Measurements from ENCODE around the gene CNPY3. TPM values are rescaled to one million over a fixed set of nuclear protein-coding genes. Genes with fewer than 3 reads are reported as not detected.

The CNPY3 gene
- total and polyA plus RNA-seq, 2 of the 13 experiments (the other 11 are each of a cell fraction or from before 2014, with no cell fraction given), result 42.3 to 60.2 TPM

DNA sequence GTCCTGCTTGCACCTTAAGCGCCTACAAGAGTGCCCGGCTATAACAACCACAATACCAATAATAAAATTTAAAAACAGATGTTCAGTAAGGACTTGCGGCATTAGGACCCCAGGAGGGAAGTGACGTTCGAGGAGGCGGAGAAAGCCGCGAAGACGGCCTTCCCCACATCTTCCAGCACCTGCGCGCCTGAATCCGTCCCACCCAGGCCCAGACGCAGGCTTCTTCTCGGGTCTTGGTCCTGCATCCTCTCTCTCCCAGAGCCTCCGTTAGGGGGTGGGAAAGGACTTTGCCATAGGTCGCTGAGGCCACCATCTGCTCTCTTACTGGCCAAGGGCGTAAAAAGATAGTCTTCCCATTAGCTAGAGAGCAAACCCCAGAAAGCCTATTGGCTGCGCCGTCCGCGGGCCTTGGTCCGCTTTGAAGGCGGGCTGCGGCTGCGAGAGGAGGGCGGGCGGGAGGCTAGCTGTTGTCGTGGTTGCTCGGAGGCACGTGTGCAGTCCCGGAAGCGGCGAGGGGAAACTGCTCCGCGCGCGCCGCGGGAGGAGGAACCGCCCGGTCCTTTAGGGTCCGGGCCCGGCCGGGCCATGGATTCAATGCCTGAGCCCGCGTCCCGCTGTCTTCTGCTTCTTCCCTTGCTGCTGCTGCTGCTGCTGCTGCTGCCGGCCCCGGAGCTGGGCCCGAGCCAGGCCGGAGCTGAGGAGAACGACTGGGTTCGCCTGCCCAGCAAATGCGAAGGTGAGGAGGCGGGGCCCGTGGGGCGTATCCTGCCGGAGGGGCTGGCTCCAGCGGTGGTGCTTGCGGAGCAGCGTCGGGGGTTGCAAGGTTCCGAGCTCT lies at the start of gene CNPY3 (continued):
- TF ChIP-seq, protein P1, sequence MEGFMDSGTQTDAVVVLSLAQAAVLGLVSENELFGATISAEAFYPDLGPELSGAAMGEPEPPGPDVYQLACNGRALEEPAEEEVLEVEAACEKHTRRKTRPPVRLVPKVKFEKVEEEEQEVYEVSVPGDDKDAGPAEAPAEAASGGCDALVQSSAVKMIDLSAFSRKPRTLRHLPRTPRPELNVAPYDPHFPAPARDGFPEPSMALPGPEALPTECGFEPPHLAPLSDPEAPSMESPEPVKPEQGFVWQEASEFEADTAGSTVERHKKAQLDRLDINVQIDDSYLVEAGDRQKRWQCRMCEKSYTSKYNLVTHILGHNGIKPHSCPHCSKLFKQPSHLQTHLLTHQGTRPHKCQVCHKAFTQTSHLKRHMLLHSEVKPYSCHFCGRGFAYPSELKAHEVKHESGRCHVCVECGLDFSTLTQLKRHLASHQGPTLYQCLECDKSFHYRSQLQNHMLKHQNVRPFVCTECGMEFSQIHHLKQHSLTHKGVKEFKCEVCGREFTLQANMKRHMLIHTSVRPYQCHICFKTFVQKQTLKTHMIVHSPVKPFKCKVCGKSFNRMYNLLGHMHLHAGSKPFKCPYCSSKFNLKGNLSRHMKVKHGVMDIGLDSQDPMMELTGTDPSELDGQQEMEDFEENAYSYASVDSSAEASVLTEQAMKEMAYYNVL (CRISPR knock-in tag; IDR thresholded peaks at IDR 0.05; ENCODE audit: borderline replicate concordance), result peak; percentile 83; the same call in 1 of the 2 replicates
- TF ChIP-seq HNRNPUL1 (IDR thresholded peaks at IDR 0.05; ENCODE audit: low read depth, low read length), result no peak
- no peak for TF ChIP-seq SOX6 (IDR thresholded peaks at IDR 0.05)
- TF ChIP-seq SOX6 (CRISPR knock-in tag; IDR thresholded peaks at IDR 0.05), result peak; percentile 89
- TF ChIP-seq ZSCAN20 (CRISPR knock-in tag; IDR thresholded peaks at IDR 0.05; ENCODE audit: borderline replicate concordance), result peak; percentile 90; the same call in 1 of the 2 replicates
- 0 out of 2 replicates have a peak, but pooled peaks have one; percentile 29 for TF ChIP-seq ZNF296 (CRISPR knock-in tag; conservative IDR thresholded peaks at IDR 0.05)
- peak; percentile 97 for TF ChIP-seq ELF3 (CRISPR knock-in tag; IDR thresholded peaks at IDR 0.05)
- TF ChIP-seq, protein P2, sequence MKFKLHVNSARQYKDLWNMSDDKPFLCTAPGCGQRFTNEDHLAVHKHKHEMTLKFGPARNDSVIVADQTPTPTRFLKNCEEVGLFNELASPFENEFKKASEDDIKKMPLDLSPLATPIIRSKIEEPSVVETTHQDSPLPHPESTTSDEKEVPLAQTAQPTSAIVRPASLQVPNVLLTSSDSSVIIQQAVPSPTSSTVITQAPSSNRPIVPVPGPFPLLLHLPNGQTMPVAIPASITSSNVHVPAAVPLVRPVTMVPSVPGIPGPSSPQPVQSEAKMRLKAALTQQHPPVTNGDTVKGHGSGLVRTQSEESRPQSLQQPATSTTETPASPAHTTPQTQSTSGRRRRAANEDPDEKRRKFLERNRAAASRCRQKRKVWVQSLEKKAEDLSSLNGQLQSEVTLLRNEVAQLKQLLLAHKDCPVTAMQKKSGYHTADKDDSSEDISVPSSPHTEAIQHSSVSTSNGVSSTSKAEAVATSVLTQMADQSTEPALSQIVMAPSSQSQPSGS (CRISPR knock-in tag; IDR thresholded peaks at IDR 0.05), result peak; percentile 82
- TF ChIP-seq ZNF772 (CRISPR knock-in tag; IDR thresholded peaks at IDR 0.05), result peak; percentile 97
- TF ChIP-seq, protein P3, sequence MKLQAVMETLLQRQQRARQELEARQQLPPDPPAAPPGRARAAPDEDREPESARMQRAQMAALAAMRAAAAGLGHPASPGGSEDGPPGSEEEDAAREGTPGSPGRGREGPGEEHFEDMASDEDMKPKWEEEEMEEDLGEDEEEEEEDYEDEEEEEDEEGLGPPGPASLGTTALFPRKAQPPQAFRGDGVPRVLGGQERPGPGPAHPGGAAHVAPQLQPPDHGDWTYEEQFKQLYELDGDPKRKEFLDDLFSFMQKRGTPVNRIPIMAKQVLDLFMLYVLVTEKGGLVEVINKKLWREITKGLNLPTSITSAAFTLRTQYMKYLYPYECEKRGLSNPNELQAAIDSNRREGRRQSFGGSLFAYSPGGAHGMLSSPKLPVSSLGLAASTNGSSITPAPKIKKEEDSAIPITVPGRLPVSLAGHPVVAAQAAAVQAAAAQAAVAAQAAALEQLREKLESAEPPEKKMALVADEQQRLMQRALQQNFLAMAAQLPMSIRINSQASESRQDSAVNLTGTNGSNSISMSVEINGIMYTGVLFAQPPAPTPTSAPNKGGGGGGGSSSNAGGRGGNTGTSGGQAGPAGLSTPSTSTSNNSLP (IDR thresholded peaks at IDR 0.05; ENCODE audit: low read depth, low read length), result no peak
- TF ChIP-seq MLLT10 (CRISPR knock-in tag; IDR thresholded peaks at IDR 0.05), result no peak
- peak; percentile 70 for TF ChIP-seq RBM39 (IDR thresholded peaks at IDR 0.05; ENCODE audit: low read depth, low read length, poor library complexity, severe bottlenecking)
- TF ChIP-seq ZNF333 (CRISPR knock-in tag; IDR thresholded peaks at IDR 0.05; ENCODE audit: borderline replicate concordance), result peak; percentile 93; the same call in 1 of the 2 replicates
- peak; percentile 95 for TF ChIP-seq ZNF558 (CRISPR knock-in tag; IDR thresholded peaks at IDR 0.05; ENCODE audit: borderline replicate concordance)
- peak; percentile 91; the same call in 1 of the 2 replicates for TF ChIP-seq ZMYM2 (CRISPR knock-in tag; IDR thresholded peaks at IDR 0.05)
- TF ChIP-seq MATR3 (CRISPR knock-in tag; IDR thresholded peaks at IDR 0.05), result no peak
- TF ChIP-seq, protein P4, sequence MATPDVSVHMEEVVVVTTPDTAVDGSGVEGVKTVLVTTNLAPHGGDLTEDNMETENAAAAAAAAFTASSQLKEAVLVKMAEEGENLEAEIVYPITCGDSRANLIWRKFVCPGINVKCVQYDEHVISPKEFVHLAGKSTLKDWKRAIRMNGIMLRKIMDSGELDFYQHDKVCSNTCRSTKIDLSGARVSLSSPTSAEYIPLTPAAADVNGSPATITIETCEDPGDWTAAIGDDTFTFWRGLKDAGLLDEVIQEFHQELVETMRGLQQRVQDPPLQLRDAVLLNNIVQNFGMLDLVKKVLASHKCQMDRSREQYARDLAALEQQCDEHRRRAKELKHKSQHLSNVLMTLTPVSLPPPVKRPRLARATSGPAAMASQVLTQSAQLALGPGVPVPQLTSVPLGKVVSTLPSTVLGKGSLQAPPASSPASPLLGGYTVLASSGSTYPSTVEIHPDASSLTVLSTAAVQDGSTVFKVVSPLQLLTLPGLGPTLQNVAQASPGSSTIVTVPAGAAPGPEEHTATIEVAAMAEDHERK (CRISPR knock-in tag; IDR thresholded peaks at IDR 0.05; ENCODE audit: low read depth), result no peak
- no peak for TF ChIP-seq ZNF460 (CRISPR knock-in tag; IDR thresholded peaks at IDR 0.05; ENCODE audit: borderline replicate concordance)
- TF ChIP-seq ZNF850 (CRISPR knock-in tag; conservative IDR thresholded peaks at IDR 0.05), result peak; percentile 76; the same call in 1 of the 2 replicates
- TF ChIP-seq XRCC5 (optimal IDR thresholded peaks at IDR 0.05; ENCODE audit: low read length), result peak; percentile 82
- TF ChIP-seq FOXA1 (IDR thresholded peaks at IDR 0.05), result no peak
- TF ChIP-seq FOXA1 (CRISPR knock-in tag; IDR thresholded peaks at IDR 0.05), result peak; percentile 18; the same call in 1 of the 2 replicates
- TF ChIP-seq SNAPC2 (CRISPR knock-in tag; IDR thresholded peaks at IDR 0.05), result peak; percentile 99
- TF ChIP-seq GTF3A (CRISPR knock-in tag; conservative IDR thresholded peaks at IDR 0.05), result 0 out of 2 replicates have a peak, but pooled peaks have one; percentile 58
